ENCODE results near the gene PRG2.

The PRG2 gene

DNA sequence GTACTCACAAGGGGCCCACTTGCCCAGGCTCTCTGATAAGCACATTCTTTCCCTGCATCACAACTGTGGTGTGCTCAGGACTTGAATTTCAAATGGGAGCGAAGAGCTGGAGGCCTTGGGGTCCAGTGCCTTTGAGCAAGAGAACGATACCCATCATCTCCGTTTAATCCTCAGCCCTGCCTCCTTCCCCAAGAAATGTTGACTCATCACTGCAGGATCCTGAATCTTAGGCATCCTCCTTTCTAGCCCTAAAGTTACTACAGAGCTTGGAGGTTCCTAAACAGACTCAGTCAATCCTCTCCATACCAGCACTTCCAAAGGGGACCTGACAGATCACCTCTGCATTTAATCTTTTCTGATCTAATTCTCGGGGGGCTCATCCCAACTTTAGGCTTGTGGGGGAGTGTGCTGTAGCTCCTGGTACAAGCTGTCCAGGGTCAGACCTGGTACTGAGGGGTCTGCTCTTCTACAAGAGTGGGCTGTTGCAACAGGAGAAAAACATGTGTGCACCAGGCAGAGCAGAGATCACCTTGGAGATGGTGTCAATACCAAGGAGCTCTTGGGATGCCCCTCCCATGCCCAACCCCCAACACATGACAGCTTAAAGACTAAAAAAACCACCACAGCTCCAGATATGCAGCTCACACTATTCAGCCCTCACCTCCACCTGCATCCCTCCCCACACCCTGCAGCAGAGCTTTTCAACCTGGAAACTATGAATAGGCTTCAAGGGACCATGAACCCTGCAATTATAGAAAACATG, 3.9 kb upstream of the PRG2 start:
- Histone ChIP-seq H3K27ac (ENCODE audit: low read depth, low read length) (no peak overlapping the region), H3K4me1 (ENCODE audit: control insufficient read depth, insufficient read depth, low read length) (no peaks in the 10 kb centered on the region), H3K36me3 (ENCODE audit: control insufficient read depth, insufficient read depth, low read length) (no peaks in the 10 kb centered on the region), H3K9me3 (ENCODE audit: control insufficient read depth, insufficient read depth, low read length) (no peaks in the 10 kb centered on the region), H3K9ac (ENCODE audit: low read depth, low read length) (no peak overlapping the region), H3K4me3 (ENCODE audit: low read depth, low read length) (no peak overlapping the region), H3K27me3 (ENCODE audit: control insufficient read depth, insufficient read depth, low read length) (0 out of 2 replicates have a peak, but pooled peaks cover 3% of the 10 kb centered on the region)

DNA sequence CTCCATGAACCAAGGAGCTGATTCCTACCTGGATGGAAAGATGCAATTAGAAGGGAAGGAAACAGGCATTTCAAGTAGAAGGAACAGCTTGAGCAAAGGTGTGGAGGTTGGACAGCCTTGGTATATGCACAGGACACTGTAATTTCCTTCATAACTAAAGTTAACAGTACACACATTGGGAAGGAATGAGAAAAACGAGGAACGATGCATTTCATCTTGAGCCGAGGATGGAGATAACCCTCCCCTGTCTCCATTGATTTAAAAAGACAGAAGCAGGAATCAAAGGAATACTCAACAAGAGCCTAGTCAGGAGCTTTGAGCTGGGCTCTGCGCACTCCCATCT, 2.3 kb upstream of the PRG2 start:
- no peak overlapping the region for H3K27ac ChIP-seq (ENCODE audit: low read depth, low read length)
- H3K4me1 ChIP-seq (ENCODE audit: control insufficient read depth, insufficient read depth, low read length) = no peaks in the 10 kb centered on the region
- H3K36me3 ChIP-seq (ENCODE audit: control insufficient read depth, insufficient read depth, low read length) = no peaks in the 10 kb centered on the region
- no peaks in the 10 kb centered on the region for H3K9me3 ChIP-seq (ENCODE audit: control insufficient read depth, insufficient read depth, low read length)
- 0 out of 2 replicates have a peak, but pooled peaks cover 3% of the 10 kb centered on the region for H3K27me3 ChIP-seq (ENCODE audit: control insufficient read depth, insufficient read depth, low read length)
- no peak overlapping the region for H3K9ac ChIP-seq (ENCODE audit: low read depth, low read length)
- H3K4me3 ChIP-seq (ENCODE audit: low read depth, low read length) = no peak overlapping the region

DNA sequence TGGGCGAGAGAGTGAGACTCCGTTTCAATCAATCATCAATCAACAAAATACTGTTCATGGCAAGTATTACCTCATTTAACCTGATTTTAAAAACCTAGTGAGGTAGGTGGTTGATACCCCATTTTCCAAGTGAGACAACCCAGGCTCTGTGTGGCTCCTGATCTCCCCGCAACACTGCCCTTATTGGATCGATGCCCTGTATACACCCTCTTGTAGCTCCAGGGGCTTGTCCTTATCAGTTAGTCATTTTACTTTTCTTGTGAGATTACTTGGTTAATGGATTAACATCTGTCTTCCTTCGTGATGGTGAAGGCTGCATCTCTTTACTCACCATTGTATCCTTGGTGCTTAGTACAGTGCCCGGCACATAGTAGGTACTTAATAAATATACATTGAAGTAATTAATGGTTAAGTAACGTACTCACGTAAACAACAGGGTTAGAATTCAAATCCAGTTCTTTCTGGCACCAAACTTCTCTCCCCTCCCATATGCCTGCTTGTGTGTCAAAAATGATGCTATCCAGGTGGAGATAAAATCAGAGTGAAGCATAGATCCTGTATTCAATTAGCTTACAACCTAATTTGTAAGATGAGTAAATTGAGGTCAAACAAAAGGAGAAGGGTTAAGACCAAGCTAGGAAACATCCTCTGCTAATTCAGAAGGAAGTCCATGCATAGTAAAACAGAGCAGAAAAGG, 1.8 kb upstream of the PRG2 start:
- 0 out of 2 replicates have a peak, but pooled peaks cover 3% of the 10 kb centered on the region for H3K27me3 ChIP-seq (ENCODE audit: control insufficient read depth, insufficient read depth, low read length)
- H3K4me3 ChIP-seq (ENCODE audit: low read depth, low read length) = no peak overlapping the region
- no peaks in the 10 kb centered on the region for H3K36me3 ChIP-seq (ENCODE audit: control insufficient read depth, insufficient read depth, low read length)
- no peak overlapping the region for H3K27ac ChIP-seq (ENCODE audit: low read depth, low read length)
- no peak overlapping the region for H3K9ac ChIP-seq (ENCODE audit: low read depth, low read length)
- no peaks in the 10 kb centered on the region for H3K9me3 ChIP-seq (ENCODE audit: control insufficient read depth, insufficient read depth, low read length)
- H3K4me1 ChIP-seq (ENCODE audit: control insufficient read depth, insufficient read depth, low read length) = no peaks in the 10 kb centered on the region

DNA sequence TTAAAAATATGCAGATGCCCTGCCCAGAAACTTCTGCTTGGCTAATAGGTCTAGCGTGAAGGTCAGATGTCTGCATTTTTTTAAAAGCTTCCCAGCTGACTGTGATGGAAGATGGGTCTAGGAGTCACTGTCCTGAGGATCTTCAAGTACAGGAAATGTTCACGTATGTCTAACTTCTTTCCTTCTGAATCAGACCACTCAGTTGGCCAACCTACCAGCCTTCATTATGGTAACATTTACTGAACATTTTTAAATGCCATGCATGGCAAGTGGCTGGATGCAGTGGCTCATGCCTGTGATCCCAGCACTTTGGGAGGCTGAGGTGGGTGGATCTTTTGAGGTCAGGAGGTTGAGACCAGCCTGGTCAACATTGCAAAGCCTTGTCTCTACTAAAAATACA, 1.1 kb upstream of the PRG2 start:
- Histone ChIP-seq H3K4me1 (ENCODE audit: control insufficient read depth, insufficient read depth, low read length) (no peaks in the 10 kb centered on the region), H3K9ac (ENCODE audit: low read depth, low read length) (no peak overlapping the region), H3K36me3 (ENCODE audit: control insufficient read depth, insufficient read depth, low read length) (no peaks in the 10 kb centered on the region), H3K27ac (ENCODE audit: low read depth, low read length) (no peak overlapping the region), H3K4me3 (ENCODE audit: low read depth, low read length) (no peak overlapping the region), H3K27me3 (ENCODE audit: control insufficient read depth, insufficient read depth, low read length) (0 out of 2 replicates have a peak, but pooled peaks cover 3% of the 10 kb centered on the region), H3K9me3 (ENCODE audit: control insufficient read depth, insufficient read depth, low read length) (no peaks in the 10 kb centered on the region)

DNA sequence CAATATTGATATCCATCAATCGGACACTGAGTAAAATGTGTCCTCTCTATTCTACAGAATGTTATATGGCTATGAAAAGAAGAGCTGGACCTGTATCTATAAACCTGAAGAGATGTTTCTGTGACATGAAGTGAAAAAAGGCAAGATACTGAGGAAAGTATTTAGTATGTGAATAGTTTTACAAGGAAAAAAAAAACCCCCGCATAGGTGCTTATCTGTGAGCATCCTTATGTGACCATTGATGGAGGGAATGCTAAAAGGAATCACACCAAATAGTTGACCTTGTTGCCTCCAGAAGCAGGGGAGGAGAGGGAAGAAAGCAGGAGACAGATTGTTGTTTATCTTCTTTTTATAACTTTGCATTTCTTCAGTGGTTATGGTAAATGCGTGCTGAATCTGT, 661 bp upstream of the PRG2 start:
- H3K9me3 ChIP-seq (ENCODE audit: control insufficient read depth, insufficient read depth, low read length) = no peaks in the 10 kb centered on the region
- H3K36me3 ChIP-seq (ENCODE audit: control insufficient read depth, insufficient read depth, low read length) = no peaks in the 10 kb centered on the region
- H3K27me3 ChIP-seq (ENCODE audit: control insufficient read depth, insufficient read depth, low read length) = 0 out of 2 replicates have a peak, but pooled peaks cover 3% of the 10 kb centered on the region
- H3K27ac ChIP-seq (ENCODE audit: low read depth, low read length) = no peak overlapping the region
- H3K9ac ChIP-seq (ENCODE audit: low read depth, low read length) = no peak overlapping the region
- no peak overlapping the region for H3K4me3 ChIP-seq (ENCODE audit: low read depth, low read length)
- no peaks in the 10 kb centered on the region for H3K4me1 ChIP-seq (ENCODE audit: control insufficient read depth, insufficient read depth, low read length)

DNA sequence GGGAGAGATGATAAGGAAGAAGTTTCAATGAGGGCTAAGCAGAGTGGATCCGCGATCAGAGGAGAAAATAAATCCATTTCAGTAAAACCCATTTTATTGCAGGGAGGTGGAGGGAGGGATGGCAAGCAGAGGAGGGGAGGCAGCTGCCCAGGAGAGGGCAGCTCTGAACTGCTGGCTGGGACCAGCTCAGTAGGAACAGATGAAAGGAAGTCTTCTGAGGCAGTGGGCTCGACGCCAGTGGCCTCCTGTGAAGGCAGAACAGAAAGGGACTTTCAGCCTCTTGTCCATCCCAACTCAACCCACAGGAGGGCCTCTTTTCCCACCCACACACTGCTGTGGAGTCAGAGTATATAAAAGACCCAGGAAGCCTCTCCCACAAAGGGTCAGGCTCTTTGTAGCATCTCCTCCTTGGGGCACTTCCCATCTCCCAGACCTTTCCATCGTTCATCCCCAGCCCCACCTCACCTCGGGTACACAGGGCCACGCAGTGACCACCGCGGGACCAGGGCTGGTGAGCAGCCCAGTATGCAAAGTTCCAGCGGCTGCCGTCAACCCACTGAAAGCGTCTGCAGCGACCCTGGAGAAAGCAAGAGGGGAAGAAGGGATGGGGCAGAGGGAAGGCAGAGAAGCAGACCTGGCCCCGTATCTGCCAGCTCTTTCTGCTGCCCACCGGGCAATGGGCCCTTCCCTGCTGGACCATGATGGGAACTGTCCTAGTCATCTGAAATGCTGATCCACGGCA, 3.0 kb downstream of the PRG2 start:
- H3K36me3 ChIP-seq (ENCODE audit: control insufficient read depth, insufficient read depth, low read length) = no peaks in the 10 kb centered on the region
- H3K4me3 ChIP-seq (ENCODE audit: low read depth, low read length) = no peak overlapping the region
- 0 out of 2 replicates have a peak, but pooled peaks cover 3% of the 10 kb centered on the region for H3K27me3 ChIP-seq (ENCODE audit: control insufficient read depth, insufficient read depth, low read length)

DNA sequence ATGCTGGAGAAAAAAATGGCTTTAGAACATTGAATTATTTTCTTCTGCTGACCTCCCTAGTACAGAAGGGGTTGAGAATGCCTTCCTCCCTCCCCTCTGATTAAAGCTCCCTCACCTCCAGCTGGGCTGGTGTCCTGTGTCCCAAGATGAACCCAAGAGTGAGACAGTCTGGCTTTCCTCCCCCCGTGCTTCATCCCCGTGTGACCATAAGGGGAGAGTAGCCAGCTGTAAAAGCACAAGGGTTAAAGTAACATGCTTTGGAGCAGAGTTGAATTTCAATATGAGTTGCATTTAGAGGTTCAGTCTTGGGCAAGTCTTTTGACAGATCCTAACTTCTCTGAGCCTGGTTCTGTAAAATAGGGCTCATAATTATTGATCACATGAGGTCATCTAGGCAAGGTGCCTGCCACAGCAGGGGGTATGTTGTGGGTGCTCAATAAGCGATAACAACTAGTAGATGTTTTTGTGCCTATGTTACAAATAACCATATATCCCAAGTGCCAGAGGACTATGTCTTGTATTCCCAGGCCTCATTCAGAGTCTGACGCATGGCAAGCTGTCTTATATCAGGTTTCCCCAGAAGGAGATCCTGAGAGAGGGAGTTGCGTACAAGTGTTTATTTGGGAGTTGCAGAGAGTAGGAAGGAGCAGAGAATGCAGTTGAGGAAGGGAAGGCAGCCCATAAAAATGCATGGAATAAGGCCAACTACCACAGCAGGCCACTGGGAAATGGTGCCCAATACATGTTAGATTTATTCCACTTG, 4.1 kb downstream of the PRG2 start:
- no peak overlapping the region for H3K4me3 ChIP-seq (ENCODE audit: low read depth, low read length)
- H3K27ac ChIP-seq (ENCODE audit: low read depth, low read length) = no peak overlapping the region
- H3K9me3 ChIP-seq (ENCODE audit: control insufficient read depth, insufficient read depth, low read length) = no peaks in the 10 kb centered on the region
- H3K4me1 ChIP-seq (ENCODE audit: control insufficient read depth, insufficient read depth, low read length) = no peaks in the 10 kb centered on the region
- H3K27me3 ChIP-seq (ENCODE audit: control insufficient read depth, insufficient read depth, low read length) = 0 out of 2 replicates have a peak, but pooled peaks cover 3% of the 10 kb centered on the region
- no peak overlapping the region for H3K9ac ChIP-seq (ENCODE audit: low read depth, low read length)
- no peaks in the 10 kb centered on the region for H3K36me3 ChIP-seq (ENCODE audit: control insufficient read depth, insufficient read depth, low read length)

More for the DNA sequence above, 3.0 kb downstream of the PRG2 start:
- Histone ChIP-seq H3K9me3 (ENCODE audit: control insufficient read depth, insufficient read depth, low read length) (no peaks in the 10 kb centered on the region), H3K4me1 (ENCODE audit: control insufficient read depth, insufficient read depth, low read length) (no peaks in the 10 kb centered on the region), H3K27ac (ENCODE audit: low read depth, low read length) (no peak overlapping the region), H3K9ac (ENCODE audit: low read depth, low read length) (no peak overlapping the region)

DNA sequence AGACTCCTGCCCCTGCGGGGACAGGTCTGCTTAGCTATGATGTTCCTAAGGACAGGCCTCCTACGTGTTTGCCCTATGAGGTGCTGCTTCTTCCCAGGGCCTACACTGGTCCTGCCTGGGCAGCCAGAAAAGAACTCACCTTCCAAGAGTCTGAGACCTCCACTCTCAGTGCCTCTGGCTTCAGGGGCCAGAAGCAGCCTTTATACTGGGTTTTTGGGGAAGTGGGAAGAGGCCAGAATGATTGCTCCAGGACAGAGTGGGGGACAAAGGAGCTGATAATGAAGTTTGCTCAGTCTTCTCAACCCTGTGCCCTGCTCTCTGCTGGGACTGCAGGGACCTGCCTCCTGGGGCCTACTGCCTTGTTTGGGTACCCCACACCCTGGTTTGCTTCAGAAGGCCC, 9.5 kb downstream of the PRG2 start, which contains the start of gene PRG3:
Gene PRG3 (minus strand): TSS at position 176 of the 400 bp plus-strand sequence. CDS start 442 bp downstream, outside the sequence.
- H3K9me3 ChIP-seq (ENCODE audit: control insufficient read depth, insufficient read depth, low read length) = no peaks in the 10 kb centered on the region

DNA sequence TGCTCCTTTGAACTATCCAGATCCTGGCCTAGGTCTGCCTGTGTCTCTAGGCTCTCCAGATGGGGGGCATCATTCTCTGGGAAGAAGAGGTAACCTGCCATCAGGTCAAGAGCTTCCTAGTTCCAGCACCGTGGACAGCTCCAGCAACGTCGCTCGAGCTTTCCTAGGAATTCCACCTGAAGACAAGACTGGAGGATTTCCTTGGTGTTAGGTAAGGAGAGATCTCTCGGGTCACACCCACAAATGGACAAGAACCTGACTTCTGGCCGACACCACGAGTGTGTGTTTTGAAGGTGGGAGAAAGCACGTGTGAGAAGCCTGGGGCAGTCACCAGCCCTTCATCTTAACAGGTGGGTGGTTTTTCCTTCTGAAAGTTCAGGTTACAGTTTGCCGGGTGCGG, 10.7 kb downstream of the PRG2 start:
- no peak overlapping the region for H3K9ac ChIP-seq (ENCODE audit: low read depth, low read length)
- H3K27ac ChIP-seq (ENCODE audit: low read depth, low read length) = no peak overlapping the region
- H3K27me3 ChIP-seq (ENCODE audit: control insufficient read depth, insufficient read depth, low read length) = no peaks in the 10 kb centered on the region; the same call in 1 of the 2 replicates
- no peak overlapping the region for H3K4me3 ChIP-seq (ENCODE audit: low read depth, low read length)
- H3K9me3 ChIP-seq (ENCODE audit: control insufficient read depth, insufficient read depth, low read length) = no peaks in the 10 kb centered on the region
- H3K36me3 ChIP-seq (ENCODE audit: control insufficient read depth, insufficient read depth, low read length) = no peaks in the 10 kb centered on the region
- no peaks in the 10 kb centered on the region; the same call in 1 of the 2 replicates for H3K4me1 ChIP-seq (ENCODE audit: control insufficient read depth, insufficient read depth, low read length)

More for the DNA sequence above, 9.5 kb downstream of the PRG2 start, which contains the start of gene PRG3:
- H3K4me3 ChIP-seq (ENCODE audit: low read depth, low read length) = no peak within 1 kb of the TSS
- no peak within 1 kb of the TSS for H3K27ac ChIP-seq (ENCODE audit: low read depth, low read length)
- H3K36me3 ChIP-seq (ENCODE audit: control insufficient read depth, insufficient read depth, low read length) = no peaks in the 10 kb centered on the region
- no peak within 1 kb of the TSS for H3K9ac ChIP-seq (ENCODE audit: low read depth, low read length)
- no peaks in the 10 kb centered on the region; the same call in 1 of the 2 replicates for H3K27me3 ChIP-seq (ENCODE audit: control insufficient read depth, insufficient read depth, low read length)
- no peaks in the 10 kb centered on the region; the same call in 1 of the 2 replicates for H3K4me1 ChIP-seq (ENCODE audit: control insufficient read depth, insufficient read depth, low read length)

DNA sequence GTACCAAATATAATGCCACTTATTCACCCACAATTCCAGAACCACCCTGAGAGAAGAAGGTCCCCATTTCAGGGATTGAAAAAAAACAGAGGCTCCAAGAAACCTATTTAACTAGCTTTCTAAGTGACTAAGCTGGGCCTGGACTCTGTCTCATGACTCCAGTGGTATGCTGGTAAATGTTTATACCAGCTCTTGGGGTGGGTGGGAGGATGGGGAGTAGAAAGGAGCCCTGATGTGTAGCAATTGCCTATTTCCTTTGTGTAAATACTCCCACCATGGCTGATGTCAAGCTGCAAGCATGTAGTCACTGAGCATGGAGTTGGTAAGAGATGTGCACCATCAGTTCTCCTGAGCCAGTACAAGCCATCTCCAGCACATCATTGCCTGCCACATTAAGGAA, 12.3 kb downstream of the PRG2 start:
- Histone ChIP-seq H3K9ac (ENCODE audit: low read depth, low read length) (no peak overlapping the region), H3K4me3 (ENCODE audit: low read depth, low read length) (no peak overlapping the region), H3K27me3 (ENCODE audit: control insufficient read depth, insufficient read depth, low read length) (no peaks in the 10 kb centered on the region; the same call in 1 of the 2 replicates), H3K27ac (ENCODE audit: low read depth, low read length) (no peak overlapping the region), H3K4me1 (ENCODE audit: control insufficient read depth, insufficient read depth, low read length) (no peaks in the 10 kb centered on the region; the same call in 1 of the 2 replicates), H3K36me3 (ENCODE audit: control insufficient read depth, insufficient read depth, low read length) (no peaks in the 10 kb centered on the region), H3K9me3 (ENCODE audit: control insufficient read depth, insufficient read depth, low read length) (no peaks in the 10 kb centered on the region)

All from HUES48 (cell line).